B cell (primary cell): ENCODE measurements around the gene NYNRIN.

Experiments
- CTCF ChIP-seq: fragments of 200-600 bp; IDR thresholded peaks from one replicate; pipeline ENCODE4 v1.8.0; 2022; ENCODE audit warnings: antibody characterized with exemption, mild to moderate bottlenecking
- EZH2 ChIP-seq: IDR thresholded peaks from 2 replicates; pipeline ENCODE4 v1.6.1; 2012; ENCODE audit warnings: borderline replicate concordance, low read depth, mild to moderate bottlenecking, moderate library complexity, low read length; ENCODE audit not compliant: insufficient read depth, poor library complexity, severe bottlenecking

- TF ChIP-seq CTCF (no peak), EZH2 (no peak)
These were observed 37.2 kb downstream of the NYNRIN start for GRCh38 chr14:24435998-24436354.
